Mucosa of descending colon (tissue), 3 donors: ENCODE measurements around the gene PHACTR2. TPM values are rescaled to one million over a fixed set of nuclear protein-coding genes. Genes with fewer than 3 reads are reported as not detected.
A peak's percentile ranks its signal among the peaks of the same experiment; 100 is the strongest.
"Not testable (repeated sequence)": the region's sequence is repeated elsewhere in the genome, so short reads cannot be mapped to it uniquely, and the experiment has no call there.

Experiments
- ATAC-seq: fragments of 200-7000 bp; cut with Tn5 transposase; one replicate; pipeline ENCODE4 v1.9.1; 2020; ENCODE audit warnings: mild to moderate bottlenecking, moderate library complexity
- DNase-seq, 3 donors: peaks; one replicate each; pipeline ENCODE4 v3.0.0-alpha.2; 2020
- H3K36me3 ChIP-seq: fragments of 200-600 bp; one replicate; pipeline ENCODE4 v1.8.0; 2021; ENCODE audit warnings: low read depth, mild to moderate bottlenecking
- H3K4me1 ChIP-seq: fragments of 200-600 bp; one replicate; pipeline ENCODE4 v1.8.0; 2021; ENCODE audit warnings: low read depth, mild to moderate bottlenecking
- H3K4me3 ChIP-seq: fragments of 200-600 bp; one replicate; pipeline ENCODE4 v1.8.0; 2021; ENCODE audit warnings: mild to moderate bottlenecking
- H3K9me3 ChIP-seq: fragments of 200-600 bp; one replicate; pipeline ENCODE4 v1.8.0; 2021; ENCODE audit warnings: mild to moderate bottlenecking
- CTCF ChIP-seq: fragments of 200-600 bp; IDR thresholded peaks from one replicate; pipeline ENCODE4 v1.8.0; 2022; ENCODE audit warnings: antibody characterized with exemption, mild to moderate bottlenecking
- intact Hi-C, 2 donors: fragments of 100-400 bp; cut with DNase I in 1 of 2; cut with micrococcal nuclease in 1 of 2; formaldehyde crosslinking; loops; one replicate each; pipeline versions ENCODE4 v1.11.0 to v1.11.1; 2022; cut with DNase I, micrococcal nuclease
- total RNA-seq, 3 donors: library from RNA; stranded (reverse); fragmentation: NEBNext Ultra II Directional in 2 of 3; extraction: Animal tissue kit (Norgen Biotek cat#: 25700) in 2 of 3; gene quantifications; one replicate each; pipeline versions ENCODE4 v1.2.1 to v1.2.4, GENCODE V29; 2021 to 2023
- donor health status: DM: no; HTN: no; CAD: no; lungs with moderate emphysema.
- donor health status: DM: no; HTN: no; CAD: no.
- donor health status: DM: no; HTN: yes; CAD: no.

Gene PHACTR2
- total RNA-seq, 3 donors from 2014 or later, result 49.5 to 70.8 (median 53.4) TPM

DNA sequence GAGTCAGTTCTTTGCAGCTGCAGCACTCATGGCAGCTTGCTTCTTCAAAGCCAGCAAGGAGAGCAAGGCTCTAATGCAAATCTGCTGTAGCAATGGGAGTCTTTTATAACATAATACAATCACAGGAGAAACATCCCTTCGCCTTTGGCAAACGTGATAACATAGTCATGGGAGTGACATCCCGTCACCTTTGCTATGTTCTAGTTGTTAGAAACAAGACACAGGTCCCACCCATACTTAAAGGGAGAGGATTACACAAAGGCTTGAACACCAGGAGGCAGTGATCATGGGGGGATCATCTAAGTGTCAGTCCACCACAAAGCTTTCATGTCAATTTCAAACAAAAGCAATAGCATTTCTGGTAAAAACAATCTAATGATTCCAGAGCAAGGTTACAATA lies 40.1 kb upstream of the PHACTR2 start:
- no peaks in the 10 kb centered on the region for H3K36me3 ChIP-seq
- H3K4me1 ChIP-seq, result no peaks in the 10 kb centered on the region
- TF ChIP-seq CTCF, result no peak
- ATAC-seq (no peak), DNase-seq (no peak)
- intact Hi-C loops, result no loop called here
- no peaks in the 10 kb centered on the region for H3K9me3 ChIP-seq
- no peak overlapping the region for H3K4me3 ChIP-seq

DNA sequence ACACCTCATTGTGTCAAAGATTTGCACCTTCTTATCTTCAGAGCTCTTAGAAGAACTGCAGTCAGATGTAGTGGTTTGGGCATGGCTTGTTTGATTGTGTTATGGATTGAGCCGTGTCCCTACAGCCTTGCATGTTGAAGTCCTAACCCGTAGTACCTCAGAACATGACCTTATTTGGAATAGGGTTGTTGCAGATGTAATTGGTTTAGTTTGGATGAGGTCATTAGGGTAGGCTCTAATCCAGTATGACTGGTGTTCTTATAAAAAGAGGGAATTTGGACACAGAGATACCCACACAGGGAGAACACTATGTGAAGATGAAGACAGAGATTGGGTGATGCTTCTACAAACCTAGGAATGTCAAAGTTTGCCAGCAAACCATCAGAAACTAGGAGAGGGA lies 35.4 kb upstream of the PHACTR2 start:
- DNase-seq (no peak), ATAC-seq (no peak)
- no peak overlapping the region for H3K4me3 ChIP-seq
- intact Hi-C loops, result no loop called here
- H3K36me3 ChIP-seq, result no peaks in the 10 kb centered on the region
- H3K9me3 ChIP-seq, result no peaks in the 10 kb centered on the region
- no peak for TF ChIP-seq CTCF
- H3K4me1 ChIP-seq, result no peaks in the 10 kb centered on the region

GRCh38 chr6:143647191-143647590 lies 30.6 kb upstream of the PHACTR2 start:
- DNase-seq, result no peak
- intact Hi-C loops, result no loop called here
- no peaks in the 10 kb centered on the region for H3K4me1 ChIP-seq
- ATAC-seq, result no peak
- no peak overlapping the region for H3K4me3 ChIP-seq
- no peaks in the 10 kb centered on the region for H3K9me3 ChIP-seq
- no peak for TF ChIP-seq CTCF
- H3K36me3 ChIP-seq, result no peaks in the 10 kb centered on the region

GRCh38 chr6:143647732-143648131 lies 30.0 kb upstream of the PHACTR2 start:
- Histone ChIP-seq H3K4me1 (peaks cover 5% of the 10 kb centered on the region), H3K4me3 (no peak overlapping the region), H3K36me3 (no peaks in the 10 kb centered on the region), H3K9me3 (no peaks in the 10 kb centered on the region)
- no peak for ATAC-seq
- no peak for TF ChIP-seq CTCF
- DNase-seq, result no peak
- intact Hi-C loops, result no loop called here

- H3K4me1 ChIP-seq, DNase-seq, ATAC-seq, intact Hi-C loops, H3K36me3 ChIP-seq, H3K4me3 ChIP-seq, H3K9me3 ChIP-seq: not testable (repeated sequence)
Measured at GRCh38 chr6:143649319-143649718, 28.4 kb upstream of the PHACTR2 start.

DNA sequence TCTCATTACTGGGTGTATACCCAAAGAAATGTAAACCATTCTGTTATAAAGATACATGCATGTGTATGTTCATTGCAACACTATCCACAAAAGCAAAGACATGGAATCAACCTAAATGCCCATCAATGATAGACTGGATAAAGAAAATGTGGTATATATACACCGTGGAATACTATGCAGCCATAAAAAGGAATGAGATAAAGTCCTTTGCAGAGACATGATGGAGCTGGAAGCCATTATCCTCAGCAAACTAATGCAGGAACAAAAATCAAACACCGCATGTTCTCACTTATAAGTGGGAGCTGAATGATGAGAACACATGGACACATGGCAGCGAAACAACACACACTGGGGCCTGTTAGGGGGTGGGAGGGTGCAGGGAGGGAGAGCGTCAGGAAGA lies 26.4 kb upstream of the PHACTR2 start:
- H3K4me1 ChIP-seq, DNase-seq, H3K9me3 ChIP-seq, H3K36me3 ChIP-seq, H3K4me3 ChIP-seq, intact Hi-C loops, ATAC-seq: not testable (repeated sequence)

DNA sequence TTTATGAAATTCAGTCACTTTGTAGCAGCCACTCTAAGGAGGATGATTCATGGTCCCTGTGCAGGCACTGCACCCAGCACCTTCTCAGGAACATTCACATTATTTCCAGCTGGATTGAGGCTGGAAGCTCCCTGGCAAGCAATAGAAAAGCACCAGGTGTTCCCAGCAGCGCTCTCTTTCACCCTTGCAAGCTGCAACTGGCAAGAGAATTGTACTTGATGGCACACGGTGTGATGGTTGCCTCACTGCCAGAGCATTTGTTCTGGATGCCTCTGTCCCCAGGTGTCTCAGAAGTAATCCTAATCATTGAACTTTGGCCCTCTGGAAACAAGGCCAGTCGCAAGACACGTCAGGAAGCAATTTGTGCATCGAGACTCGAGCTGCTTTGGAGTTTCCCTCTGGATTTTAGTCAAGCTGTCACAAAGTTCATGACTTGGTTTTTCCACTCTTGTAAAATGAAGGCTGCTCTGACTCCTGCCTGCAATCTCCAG lies 24.9 kb upstream of the PHACTR2 start:
- H3K4me1 ChIP-seq, result peaks cover 6% of the 10 kb centered on the region
- H3K4me3 ChIP-seq, result no peak overlapping the region
- H3K9me3 ChIP-seq, result no peaks in the 10 kb centered on the region
- no peak for TF ChIP-seq CTCF
- intact Hi-C loops, result no loop called here
- peak in 2 of 3 donors; percentile 36 to 38 for DNase-seq
- no peaks in the 10 kb centered on the region for H3K36me3 ChIP-seq
- ATAC-seq, result peak; percentile 93
